ENCODE results near the gene MYT1. TPM values are rescaled to one million over a fixed set of nuclear protein-coding genes. Genes with fewer than 3 reads are reported as not detected.

The MYT1 gene
- total RNA-seq, 3 donors from 2014 or later (not counting 1 experiment from before 2014, with no cell fraction given): not detected

- H3K9me3 ChIP-seq (ENCODE audit: control insufficient read depth, insufficient read depth, low read length): no peaks in the 10 kb centered on the region
- H3K4me3 ChIP-seq (ENCODE audit: low read length): no peak overlapping the region
- DNase-seq (no peak), ATAC-seq (no peak)
- peaks cover 0 to 7% of the 10 kb centered on the region in 2 donors for H3K4me1 Mint-ChIP-seq
- no peak overlapping the region for H3K27ac Mint-ChIP-seq
- intact Hi-C loops (cut with micrococcal nuclease): no loop called here
- H3K36me3 Mint-ChIP-seq: no peaks in the 10 kb centered on the region
- H3K27ac ChIP-seq (ENCODE audit: low read length): no peak overlapping the region
- H3K27me3 Mint-ChIP-seq (ENCODE audit: low read depth in 2 of 2): no peaks in the 10 kb centered on the region
- WGBS (ENCODE audit: insufficient coverage): 83% methylated on average over 17 of the region's 17 CpGs
- H3K36me3 ChIP-seq (ENCODE audit: control insufficient read depth, insufficient read depth, low read length): no peaks in the 10 kb centered on the region
- no peaks in the 10 kb centered on the region for H3K27me3 ChIP-seq (ENCODE audit: control insufficient read depth, insufficient read depth, low read length)
- peaks cover 7% of the 10 kb centered on the region for H3K4me1 ChIP-seq (ENCODE audit: control insufficient read depth, insufficient read depth, low read length)
- H3K9me3 Mint-ChIP-seq: no peaks in the 10 kb centered on the region
- no peak overlapping the region for H3K4me3 Mint-ChIP-seq
- TF ChIP-seq CTCF (IDR thresholded peaks at IDR 0.05): no peak
Measured at GRCh38 chr20:64220891-64221527, 56.8 kb downstream of the MYT1 start.

- H3K27me3 Mint-ChIP-seq (ENCODE audit: low read depth in 2 of 2): no peaks in the 10 kb centered on the region
- H3K9me3 Mint-ChIP-seq: no peaks in the 10 kb centered on the region
- peaks cover 0 to 7% of the 10 kb centered on the region in 2 donors for H3K4me1 Mint-ChIP-seq
- no peak for DNase-seq
- peaks cover 15% of the 10 kb centered on the region for H3K4me1 ChIP-seq (ENCODE audit: control insufficient read depth, insufficient read depth, low read length)
- no peak overlapping the region for H3K4me3 ChIP-seq (ENCODE audit: low read length)
- intact Hi-C loops (cut with micrococcal nuclease): no loop called here
- H3K36me3 ChIP-seq (ENCODE audit: control insufficient read depth, insufficient read depth, low read length): no peaks in the 10 kb centered on the region
- no peak overlapping the region for H3K27ac ChIP-seq (ENCODE audit: low read length)
- no peaks in the 10 kb centered on the region for H3K36me3 Mint-ChIP-seq
- H3K27me3 ChIP-seq (ENCODE audit: control insufficient read depth, insufficient read depth, low read length): no peaks in the 10 kb centered on the region
- 93% methylated on average over 5 of the region's 5 CpGs for WGBS (ENCODE audit: insufficient coverage)
- no peak for ATAC-seq
- no peak overlapping the region for H3K27ac Mint-ChIP-seq
- no peak for TF ChIP-seq CTCF (IDR thresholded peaks at IDR 0.05)
- no peaks in the 10 kb centered on the region for H3K9me3 ChIP-seq (ENCODE audit: control insufficient read depth, insufficient read depth, low read length)
- no peak overlapping the region for H3K4me3 Mint-ChIP-seq
Measured at GRCh38 chr20:64222291-64222735, 58.1 kb downstream of the MYT1 start.

- Mint-ChIP-seq H3K27ac (no peak overlapping the region), H3K4me1 (peaks cover 0 to 7% of the 10 kb centered on the region in 2 donors), H3K4me3 (no peak overlapping the region), H3K27me3 (ENCODE audit: low read depth in 2 of 2) (no peaks in the 10 kb centered on the region), H3K9me3 (no peaks in the 10 kb centered on the region), H3K36me3 (no peaks in the 10 kb centered on the region)
- Histone ChIP-seq H3K4me3 (ENCODE audit: low read length) (no peak overlapping the region), H3K9me3 (ENCODE audit: control insufficient read depth, insufficient read depth, low read length) (no peaks in the 10 kb centered on the region), H3K4me1 (ENCODE audit: control insufficient read depth, insufficient read depth, low read length) (peaks cover 21% of the 10 kb centered on the region), H3K27me3 (ENCODE audit: control insufficient read depth, insufficient read depth, low read length) (no peaks in the 10 kb centered on the region), H3K36me3 (ENCODE audit: control insufficient read depth, insufficient read depth, low read length) (no peaks in the 10 kb centered on the region), H3K27ac (ENCODE audit: low read length) (no peak overlapping the region)
- no peak for TF ChIP-seq CTCF (IDR thresholded peaks at IDR 0.05)
- no peak for ATAC-seq
- WGBS (ENCODE audit: insufficient coverage): 91% methylated on average over 20 of the region's 20 CpGs
- no peak for DNase-seq
- intact Hi-C loops (cut with micrococcal nuclease): no loop called here
Measured at GRCh38 chr20:64222851-64223525, 58.7 kb downstream of the MYT1 start.
